ENCODE results near the gene PAX2.

PAX2 gene

DNA sequence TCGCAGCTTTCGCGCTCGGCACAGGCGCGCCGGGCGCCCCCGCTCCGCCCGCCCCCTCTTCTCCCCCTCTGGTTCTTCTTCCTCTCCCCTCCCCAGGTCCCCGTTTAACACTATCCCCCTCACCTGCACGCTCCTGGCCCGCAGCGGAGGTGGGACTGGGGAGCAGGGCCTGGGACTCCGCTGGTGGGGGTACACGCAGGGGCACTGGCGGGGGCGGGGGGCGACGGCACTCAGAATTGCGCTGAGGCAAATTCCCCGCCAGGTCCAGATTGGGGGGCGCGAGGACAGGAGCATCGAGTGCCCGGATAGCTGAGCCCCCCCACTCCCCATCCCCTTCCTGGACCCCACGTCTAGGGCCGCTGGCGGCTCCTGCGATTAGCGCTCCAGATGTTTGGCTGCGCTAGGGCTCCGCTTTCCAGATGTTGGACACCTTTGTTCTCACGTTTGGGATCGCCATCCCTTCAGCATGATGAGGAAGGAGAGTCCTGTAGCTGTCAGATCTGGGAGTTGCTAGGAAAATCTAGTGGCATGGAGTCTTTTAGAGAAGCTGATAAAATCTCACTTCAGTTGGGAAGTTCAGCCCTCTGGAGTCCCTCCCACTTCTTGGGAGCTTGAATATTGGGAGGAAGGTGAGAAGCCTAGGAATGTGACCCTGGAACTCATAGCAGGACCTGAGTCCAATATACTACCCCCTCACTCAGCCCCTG is 31.4 kb upstream of the PAX2 start:
- no peak for TF ChIP-seq EZH2phosphoT487 (IDR thresholded peaks at IDR 0.05; ENCODE audit: low read length)
- TF ChIP-seq EZH2 (optimal IDR thresholded peaks at IDR 0.05; ENCODE audit: low read depth, low read length) = no peak
- no peak for TF ChIP-seq CTCF (IDR thresholded peaks at IDR 0.05; ENCODE audit: low read length)
- no peak overlapping the region for H3K4me2 ChIP-seq (ENCODE audit: low read depth, low read length)
- H3K9ac ChIP-seq (ENCODE audit: low read length) = no peak overlapping the region
- no peaks in the 10 kb centered on the region for H3K36me3 ChIP-seq (replicated peaks; ENCODE audit: insufficient read depth, low read length)
- no peaks in the 10 kb centered on the region for H3K4me1 ChIP-seq (ENCODE audit: low read length)
- no peak overlapping the region for H2AFZ ChIP-seq (ENCODE audit: low read length)
- no peak overlapping the region for H3K4me3 ChIP-seq (ENCODE audit: low read length)
- H3K9me2 ChIP-seq (replicated peaks; ENCODE audit: insufficient read depth, low read length) = no peaks in the 10 kb centered on the region
- no peaks in the 10 kb centered on the region for H4K20me1 ChIP-seq (ENCODE audit: insufficient read depth, low read length)
- no peaks in the 10 kb centered on the region for H3F3A ChIP-seq (ENCODE audit: insufficient read depth, low read length)
- H3K79me2 ChIP-seq (ENCODE audit: low read length) = no peaks in the 10 kb centered on the region
- no peak for DNase-seq
- no peaks in the 10 kb centered on the region for H3K9me3 ChIP-seq (replicated peaks; ENCODE audit: insufficient read depth, low read length)
- no peak overlapping the region for H3K27ac ChIP-seq (ENCODE audit: low read length)
- H3K27me3 ChIP-seq (replicated peaks; ENCODE audit: insufficient read depth, low read length) = peaks cover 81% of the 10 kb centered on the region

DNA sequence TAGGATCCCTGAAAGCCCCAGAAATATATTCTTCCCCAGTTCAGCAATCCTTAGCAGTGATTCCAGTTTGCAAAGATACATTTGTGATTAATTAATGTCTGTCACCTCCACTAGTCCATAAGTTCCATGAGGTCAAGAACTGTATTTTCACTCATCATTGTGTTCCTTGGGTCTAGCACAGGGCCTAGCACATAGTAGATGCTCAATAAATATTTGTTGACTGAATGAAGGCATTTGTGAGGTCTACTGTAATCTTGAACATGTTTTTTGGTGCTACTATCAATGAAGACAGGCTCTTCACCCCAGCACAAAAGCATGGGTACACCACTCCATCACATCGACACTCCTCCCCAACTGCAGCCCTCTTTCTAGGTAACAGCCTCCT is 30.8 kb upstream of the PAX2 start:
- no peaks in the 10 kb centered on the region for H3K79me2 ChIP-seq (ENCODE audit: low read length)
- no peak overlapping the region for H3K9ac ChIP-seq (ENCODE audit: low read length)
- no peak overlapping the region for H3K4me3 ChIP-seq (ENCODE audit: low read length)
- H3K4me2 ChIP-seq (ENCODE audit: low read depth, low read length) = no peak overlapping the region
- no peak overlapping the region for H2AFZ ChIP-seq (ENCODE audit: low read length)
- H3K27ac ChIP-seq (ENCODE audit: low read length) = no peak overlapping the region
- TF ChIP-seq CTCF (IDR thresholded peaks at IDR 0.05; ENCODE audit: low read length) = no peak
- TF ChIP-seq EZH2phosphoT487 (IDR thresholded peaks at IDR 0.05; ENCODE audit: low read length) = no peak
- TF ChIP-seq EZH2 (optimal IDR thresholded peaks at IDR 0.05; ENCODE audit: low read depth, low read length) = no peak
- H3K4me1 ChIP-seq (ENCODE audit: low read length) = no peaks in the 10 kb centered on the region
- no peaks in the 10 kb centered on the region for H3F3A ChIP-seq (ENCODE audit: insufficient read depth, low read length)
- peaks cover 76% of the 10 kb centered on the region for H3K27me3 ChIP-seq (replicated peaks; ENCODE audit: insufficient read depth, low read length)
- no peaks in the 10 kb centered on the region for H4K20me1 ChIP-seq (ENCODE audit: insufficient read depth, low read length)
- no peaks in the 10 kb centered on the region for H3K9me2 ChIP-seq (replicated peaks; ENCODE audit: insufficient read depth, low read length)
- no peaks in the 10 kb centered on the region for H3K9me3 ChIP-seq (replicated peaks; ENCODE audit: insufficient read depth, low read length)
- H3K36me3 ChIP-seq (replicated peaks; ENCODE audit: insufficient read depth, low read length) = no peaks in the 10 kb centered on the region
- DNase-seq = no peak

DNA sequence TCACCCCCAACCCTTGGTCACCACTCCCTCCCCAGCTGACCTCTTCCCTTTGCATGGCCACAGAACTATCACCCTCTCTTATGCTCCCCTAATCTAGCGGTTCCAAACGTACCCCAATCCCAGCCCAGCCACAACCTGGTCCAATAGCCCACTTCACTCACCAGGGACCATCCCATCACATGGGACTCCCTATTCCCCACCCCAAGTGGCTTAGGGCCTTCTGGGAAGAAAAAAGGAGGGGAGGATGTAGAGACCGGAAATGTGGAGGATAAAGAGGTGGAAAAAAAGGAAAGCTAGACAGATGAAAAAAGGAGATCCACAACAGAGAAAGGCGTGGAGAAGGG is 30.3 kb upstream of the PAX2 start:
- no peak overlapping the region for H3K4me3 ChIP-seq (ENCODE audit: low read length)
- no peak overlapping the region for H3K4me2 ChIP-seq (ENCODE audit: low read depth, low read length)

More for the DNA sequence above, 30.3 kb upstream of the PAX2 start:
- Histone ChIP-seq H3K27ac (ENCODE audit: low read length) (no peak overlapping the region), H3K9me3 (replicated peaks; ENCODE audit: insufficient read depth, low read length) (no peaks in the 10 kb centered on the region), H3K9ac (ENCODE audit: low read length) (no peak overlapping the region), H3F3A (ENCODE audit: insufficient read depth, low read length) (no peaks in the 10 kb centered on the region), H2AFZ (ENCODE audit: low read length) (no peak overlapping the region), H3K4me1 (ENCODE audit: low read length) (no peaks in the 10 kb centered on the region), H3K36me3 (replicated peaks; ENCODE audit: insufficient read depth, low read length) (no peaks in the 10 kb centered on the region), H3K79me2 (ENCODE audit: low read length) (no peaks in the 10 kb centered on the region), H4K20me1 (ENCODE audit: insufficient read depth, low read length) (no peaks in the 10 kb centered on the region), H3K27me3 (replicated peaks; ENCODE audit: insufficient read depth, low read length) (peaks cover 71% of the 10 kb centered on the region), H3K9me2 (replicated peaks; ENCODE audit: insufficient read depth, low read length) (no peaks in the 10 kb centered on the region)
- no peak for TF ChIP-seq CTCF (IDR thresholded peaks at IDR 0.05; ENCODE audit: low read length)
- no peak for TF ChIP-seq EZH2phosphoT487 (IDR thresholded peaks at IDR 0.05; ENCODE audit: low read length)
- TF ChIP-seq EZH2 (optimal IDR thresholded peaks at IDR 0.05; ENCODE audit: low read depth, low read length) = no peak
- no peak for DNase-seq
